Endothelial cell of hepatic sinusoid (primary cell): ENCODE data around the gene DNAJC2.
"Not testable (repeated sequence)": the region's sequence is repeated elsewhere in the genome, so short reads cannot be mapped to it uniquely, and the experiment has no call there.

ENCODE experiments used
- in situ Hi-C: cut with HindIII; loops from 2 replicates; pipeline ENCODE4 v1.10.0; 2017; ENCODE audit warnings: low sequenced_read_pairs

Gene DNAJC2

DNA sequence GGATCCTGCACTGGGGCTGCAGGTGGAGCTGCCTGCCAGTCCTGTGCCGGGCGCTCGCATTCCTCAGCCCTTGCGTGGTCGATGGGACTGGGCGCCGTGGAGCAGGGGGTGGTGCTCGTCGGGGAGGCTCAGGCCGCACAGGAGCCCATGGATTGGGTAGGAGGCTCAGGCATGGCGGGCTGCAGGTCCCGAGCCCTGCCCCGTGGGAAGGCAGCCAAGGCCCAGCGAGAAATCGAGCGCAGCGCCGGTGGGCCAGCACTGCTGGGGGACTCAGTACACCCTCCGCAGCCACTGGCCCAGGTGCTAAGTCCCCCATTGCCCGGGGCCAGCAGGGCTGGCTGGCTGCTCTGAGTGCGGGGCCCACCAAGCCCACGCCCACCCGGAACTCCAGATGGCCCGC is 69.7 kb downstream of the DNAJC2 start:
- in situ Hi-C loops = not testable (repeated sequence)

- in situ Hi-C loops = not testable (repeated sequence)
Measured at GRCh38 chr7:103273374-103273773, 71.2 kb downstream of the DNAJC2 start.

- in situ Hi-C loops = not testable (repeated sequence)
Measured at GRCh38 chr7:103266229-103266628, 78.3 kb downstream of the DNAJC2 start.

GRCh38 chr7:103264054-103264453 is 80.5 kb downstream of the DNAJC2 start:
- in situ Hi-C loops = not testable (repeated sequence)
